DND-41 (cell line): Measurements from ENCODE around the gene MICAL1.

Experiments used
- EZH2 ChIP-seq: IDR thresholded peaks from 3 replicates; pipeline ENCODE4 v1.6.1; 2012; ENCODE audit warnings: borderline replicate concordance, low read depth, mild to moderate bottlenecking, moderate library complexity, low read length, inconsistent platforms; ENCODE audit not compliant: severe bottlenecking
- TF ChIP-seq, protein P1 (sequence below): IDR thresholded peaks from 2 replicates; pipeline ENCODE4 v1.5.1; 2012; ENCODE audit warnings: borderline replicate concordance, low read length, moderate library complexity, mild to moderate bottlenecking; ENCODE audit not compliant: poor library complexity, severe bottlenecking; ENCODE audit errors: extremely low read depth

DNA sequence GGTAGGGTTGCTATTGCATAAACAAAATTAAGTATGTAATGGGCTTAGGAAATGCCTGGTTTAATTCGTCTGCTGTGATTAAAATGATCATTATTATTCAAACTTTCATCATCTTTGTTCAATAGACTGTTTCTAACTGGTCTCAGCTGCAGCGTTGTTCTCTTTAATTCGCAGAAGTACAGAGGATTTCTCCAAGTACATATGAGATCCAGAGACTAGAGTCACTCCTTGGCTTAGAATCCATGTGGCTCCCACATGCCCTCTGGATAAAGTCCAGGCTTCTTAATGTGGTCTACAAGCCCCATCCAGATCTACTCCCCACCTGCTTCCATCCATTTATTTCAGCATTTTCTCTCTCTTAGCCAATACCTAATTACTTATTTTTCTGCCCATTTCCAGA is 28.6 kb upstream of the MICAL1 start:
- TF ChIP-seq, protein P1, sequence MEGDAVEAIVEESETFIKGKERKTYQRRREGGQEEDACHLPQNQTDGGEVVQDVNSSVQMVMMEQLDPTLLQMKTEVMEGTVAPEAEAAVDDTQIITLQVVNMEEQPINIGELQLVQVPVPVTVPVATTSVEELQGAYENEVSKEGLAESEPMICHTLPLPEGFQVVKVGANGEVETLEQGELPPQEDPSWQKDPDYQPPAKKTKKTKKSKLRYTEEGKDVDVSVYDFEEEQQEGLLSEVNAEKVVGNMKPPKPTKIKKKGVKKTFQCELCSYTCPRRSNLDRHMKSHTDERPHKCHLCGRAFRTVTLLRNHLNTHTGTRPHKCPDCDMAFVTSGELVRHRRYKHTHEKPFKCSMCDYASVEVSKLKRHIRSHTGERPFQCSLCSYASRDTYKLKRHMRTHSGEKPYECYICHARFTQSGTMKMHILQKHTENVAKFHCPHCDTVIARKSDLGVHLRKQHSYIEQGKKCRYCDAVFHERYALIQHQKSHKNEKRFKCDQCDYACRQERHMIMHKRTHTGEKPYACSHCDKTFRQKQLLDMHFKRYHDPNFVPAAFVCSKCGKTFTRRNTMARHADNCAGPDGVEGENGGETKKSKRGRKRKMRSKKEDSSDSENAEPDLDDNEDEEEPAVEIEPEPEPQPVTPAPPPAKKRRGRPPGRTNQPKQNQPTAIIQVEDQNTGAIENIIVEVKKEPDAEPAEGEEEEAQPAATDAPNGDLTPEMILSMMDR = no peak
- TF ChIP-seq EZH2 = no peak
